Left colon (tissue), 2 donors: ENCODE measurements around the gene VWA8. TPM values are rescaled to one million over a fixed set of nuclear protein-coding genes. Genes with fewer than 3 reads are reported as not detected.
A peak's percentile ranks its signal among the peaks of the same experiment; 100 is the strongest.
"Not testable (repeated sequence)": the region's sequence is repeated elsewhere in the genome, so short reads cannot be mapped to it uniquely, and the experiment has no call there.

Source experiments
- ATAC-seq: fragments of 200-7000 bp; cut with Tn5 transposase; one replicate; pipeline ENCODE4 v1.9.1; 2020; ENCODE audit warnings: mild to moderate bottlenecking, moderate library complexity
- DNase-seq, 2 donors: peaks; one replicate each; pipeline ENCODE4 v3.0.0-alpha.2; 2020
- intact Hi-C, 2 donors: fragments of 100-400 bp; cut with DNase I in 1 of 2; cut with micrococcal nuclease in 1 of 2; formaldehyde crosslinking; loops; one replicate each; pipeline versions ENCODE4 v1.11.2 to v1.14.0; 2022; cut with DNase I, micrococcal nuclease
- total RNA-seq, 2 donors: library from RNA; stranded (reverse); fragmentation: NEBNext Ultra II Directional; extraction: Animal tissue kit (Norgen Biotek cat#: 25700); gene quantifications; one replicate each; pipeline ENCODE4 v1.2.1, GENCODE V29; 2021
- donor health status: DM: no; HTN: no; CAD: no.
- donor health status: DM: yes; HTN: yes; CAD: no.

The VWA8 gene
- total RNA-seq, 2 donors from 2014 or later, result 26.9 to 31.1 TPM

DNA sequence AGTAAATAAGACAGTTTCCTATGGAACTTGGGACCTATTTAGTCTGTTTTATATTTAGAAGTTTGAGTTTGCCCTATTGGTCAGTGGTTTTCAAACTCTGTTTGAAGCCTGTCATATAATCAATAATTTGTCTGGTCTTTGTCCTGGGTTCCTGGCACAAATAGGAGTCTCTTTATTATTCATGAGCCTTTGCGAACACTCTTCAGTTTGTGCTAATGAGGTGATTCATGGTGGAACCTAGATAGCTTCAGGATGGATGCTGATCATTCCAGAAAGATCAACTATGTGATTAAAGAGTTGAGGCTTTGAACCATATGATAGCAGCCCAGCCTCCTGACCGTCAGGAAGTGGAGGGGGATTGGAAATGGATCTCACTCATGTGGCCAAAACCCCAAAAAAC lies 10.0 kb upstream of the VWA8 start:
- DNase-seq, result no peak
- no peak for ATAC-seq
- intact Hi-C loops, result no loop called here

DNA sequence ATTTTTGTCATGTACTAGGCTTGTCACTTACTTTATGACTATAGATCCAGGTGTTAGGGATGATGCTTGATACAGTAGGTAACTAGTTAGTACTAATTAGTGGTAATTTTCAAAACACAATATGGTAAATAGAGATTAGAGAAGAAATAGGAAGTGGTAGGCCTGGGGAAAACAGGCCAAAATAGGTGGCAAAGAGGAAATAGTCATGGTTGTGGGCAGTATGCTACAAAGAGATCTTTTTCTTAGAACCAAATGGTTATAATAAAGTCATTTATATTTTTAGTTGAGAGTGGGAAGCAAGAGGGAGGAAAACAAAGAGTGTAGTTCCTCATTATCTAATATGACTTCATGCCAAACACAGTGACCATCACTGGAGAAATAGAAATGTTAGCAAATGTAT lies 9.1 kb upstream of the VWA8 start:
- ATAC-seq (no peak), DNase-seq (no peak)
- intact Hi-C loops, result no loop called here

DNA sequence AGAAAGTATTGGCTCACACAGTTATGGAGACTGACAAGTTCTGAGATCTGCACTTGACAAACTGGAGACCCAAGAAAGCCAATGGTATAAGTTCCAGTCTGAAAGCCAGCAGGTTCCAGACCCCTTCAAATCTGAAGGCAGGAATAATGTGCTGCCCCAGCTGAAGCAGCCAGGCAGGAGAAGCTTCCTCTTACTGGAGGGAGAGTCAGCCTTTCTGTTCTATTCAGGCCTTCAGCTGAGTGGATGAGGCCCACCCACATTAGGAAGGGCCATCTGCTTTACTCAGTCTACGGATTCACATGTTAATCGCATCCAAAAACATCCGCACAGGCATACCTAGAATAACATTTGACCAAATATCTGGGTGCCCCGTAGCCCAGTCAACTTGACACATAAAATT lies 8.2 kb upstream of the VWA8 start:
- intact Hi-C loops, result no loop called here
- ATAC-seq (no peak), DNase-seq (no peak)

DNA sequence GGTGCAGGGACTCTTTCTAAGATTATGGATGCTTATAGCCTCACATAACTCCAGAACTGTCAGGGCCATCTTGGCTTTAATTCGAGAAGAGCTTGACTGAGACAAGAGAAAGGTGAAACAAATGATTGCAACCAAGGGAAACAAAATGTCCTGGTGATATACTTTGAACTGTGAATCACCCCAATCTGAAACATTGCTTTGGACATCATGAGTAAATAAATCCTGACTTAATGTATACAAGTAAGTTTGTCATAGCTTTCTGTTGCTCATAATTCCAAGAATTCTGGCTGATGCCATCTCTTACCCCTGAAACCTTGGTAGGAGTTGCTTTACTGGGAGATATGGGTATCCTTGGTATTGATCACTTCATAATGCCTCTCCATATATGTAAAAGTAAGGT lies 5.8 kb upstream of the VWA8 start:
- ATAC-seq (no peak), DNase-seq (no peak)
- intact Hi-C loops, result no loop called here

DNA sequence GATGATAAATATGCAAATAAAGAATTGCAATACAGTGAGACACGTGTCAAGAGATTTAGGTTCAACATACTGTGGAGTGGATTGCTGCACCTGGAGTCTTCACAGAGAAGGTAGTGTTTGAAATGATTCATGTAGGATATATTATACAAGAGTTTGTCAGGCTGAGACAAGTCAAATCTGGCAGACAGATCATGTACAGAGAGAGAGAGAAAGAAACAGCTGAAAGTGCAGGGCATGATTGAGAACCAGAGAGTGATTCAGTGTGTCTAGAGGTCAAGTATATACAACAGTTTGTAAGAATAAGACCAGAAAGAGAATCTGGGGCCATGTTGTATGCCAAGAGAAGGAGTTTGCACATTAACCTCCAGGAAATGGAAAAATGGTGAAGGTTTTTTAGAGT lies 2.1 kb upstream of the VWA8 start:
- no peak for ATAC-seq
- no peak for DNase-seq
- intact Hi-C loops, result no loop called here

DNA sequence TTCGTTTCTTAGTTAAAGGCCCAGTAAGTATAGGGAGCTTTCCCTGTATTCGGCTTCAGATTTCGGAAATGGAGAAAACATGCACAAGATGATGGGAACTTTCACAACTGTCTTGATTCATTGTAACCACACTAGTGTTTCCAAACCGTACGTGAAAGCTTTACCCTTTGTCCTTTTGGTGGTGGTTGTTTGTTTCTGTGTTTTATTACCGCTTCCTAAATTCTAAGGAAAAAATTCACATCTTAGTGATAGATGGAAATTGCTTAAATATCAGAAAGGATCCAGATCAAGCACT lies 504 bp upstream of the VWA8 start:
- intact Hi-C loops, result no loop called here
- DNase-seq (no peak), ATAC-seq (peak; percentile 9)

DNA sequence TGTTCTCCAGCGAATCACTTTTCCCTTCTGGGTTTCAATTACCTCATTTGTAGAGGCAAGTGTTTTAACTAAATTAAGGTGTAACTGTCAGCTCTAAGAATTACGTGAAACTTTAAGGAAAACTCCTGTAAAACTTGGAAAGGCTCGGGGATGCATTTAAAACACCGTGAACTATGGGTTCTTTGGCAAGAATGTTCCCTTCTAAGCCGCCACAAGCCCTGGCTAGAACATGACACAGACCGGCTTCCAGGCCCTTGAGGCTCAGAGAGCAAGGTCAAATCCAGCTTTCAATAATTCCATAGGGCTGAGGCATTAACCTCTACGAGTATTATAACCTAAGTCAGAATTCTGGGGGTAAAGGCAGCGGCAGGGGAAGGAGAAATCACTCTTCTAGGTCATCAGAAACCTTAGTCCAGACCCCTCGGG lies 685 bp downstream of the VWA8 start:
- intact Hi-C loops, result no loop called here
- no peak for DNase-seq
- ATAC-seq, result peak; percentile 64

DNA sequence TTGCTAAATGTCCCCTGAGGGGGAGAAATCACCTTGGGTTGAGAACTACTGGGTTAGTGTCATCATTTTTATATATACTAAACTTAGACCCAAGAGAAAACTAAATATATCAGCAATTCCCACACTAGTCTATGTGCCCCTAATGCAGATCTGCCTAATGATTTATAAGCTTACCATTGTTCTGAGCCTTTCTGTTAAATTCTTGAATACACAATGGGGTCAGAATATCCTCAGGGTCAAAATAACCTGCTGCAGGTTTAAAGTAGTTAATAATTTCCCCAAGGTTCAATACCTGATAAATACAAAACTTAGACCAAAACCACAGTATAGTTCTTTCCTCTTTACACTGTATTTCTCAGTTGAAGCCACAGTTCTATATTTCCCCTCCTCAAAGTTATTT lies 4.6 kb downstream of the VWA8 start:
- ATAC-seq, result no peak
- DNase-seq, result no peak
- intact Hi-C loops, result no loop called here

DNA sequence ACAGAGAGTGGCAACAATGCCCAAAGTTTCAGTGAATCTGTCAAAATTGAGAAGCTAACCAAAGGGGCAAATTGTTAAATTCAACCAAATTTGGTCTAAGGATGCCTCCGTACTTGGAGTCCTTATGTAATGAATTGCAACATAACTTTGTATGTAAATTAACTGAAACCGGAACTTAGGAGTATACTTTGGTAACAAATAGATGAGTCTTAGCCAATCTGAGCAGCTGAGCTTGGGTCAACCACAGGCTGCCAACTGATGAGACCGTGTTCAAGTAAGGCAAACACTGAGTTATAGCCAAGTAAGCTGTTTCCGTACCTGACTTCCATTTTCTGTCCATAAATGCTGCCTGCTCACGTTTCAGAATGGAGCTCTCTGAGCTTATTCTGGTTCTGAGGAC lies 5.3 kb downstream of the VWA8 start:
- DNase-seq, result no peak
- intact Hi-C loops, result no loop called here
- no peak for ATAC-seq

DNA sequence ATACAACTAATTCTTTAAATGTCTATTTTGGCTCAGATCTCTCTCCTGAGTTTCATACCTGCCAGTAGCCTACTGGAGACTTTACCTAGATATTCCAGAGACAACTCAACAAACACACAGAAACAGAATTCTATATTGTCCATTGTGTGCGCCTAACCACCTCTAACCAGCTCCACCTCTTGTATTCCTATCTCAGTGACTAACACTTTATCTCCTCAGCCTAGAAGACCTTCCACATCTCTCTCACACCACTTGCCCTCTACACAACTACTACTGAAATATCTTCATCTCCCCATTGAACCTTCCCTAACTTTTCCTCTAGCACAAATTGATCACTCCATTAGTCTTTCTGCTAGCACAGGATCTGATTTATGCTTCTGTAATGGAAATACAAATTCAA lies 6.7 kb downstream of the VWA8 start:
- DNase-seq, result no peak
- no peak for ATAC-seq
- intact Hi-C loops, result no loop called here

DNA sequence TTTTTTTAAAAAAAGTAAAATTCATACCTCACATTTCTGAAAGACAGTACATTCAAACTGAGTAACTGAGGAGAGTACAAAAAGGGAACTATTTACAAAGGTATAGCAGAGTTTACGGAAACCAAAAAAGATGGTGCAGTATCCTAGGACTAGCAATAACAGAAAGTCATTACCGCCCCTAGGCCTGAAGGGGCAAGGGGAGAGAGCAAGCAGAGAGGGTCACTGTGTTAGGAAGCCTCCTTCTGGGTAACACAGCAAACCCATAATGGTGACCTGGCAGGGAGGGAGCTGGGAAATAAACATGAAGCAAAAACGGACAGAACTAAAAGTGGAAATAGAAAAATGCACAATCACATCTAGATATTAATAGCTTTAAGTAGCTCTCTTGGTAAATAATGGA lies 8.2 kb downstream of the VWA8 start:
- intact Hi-C loops, result no loop called here
- ATAC-seq, result no peak
- DNase-seq, result no peak

DNA sequence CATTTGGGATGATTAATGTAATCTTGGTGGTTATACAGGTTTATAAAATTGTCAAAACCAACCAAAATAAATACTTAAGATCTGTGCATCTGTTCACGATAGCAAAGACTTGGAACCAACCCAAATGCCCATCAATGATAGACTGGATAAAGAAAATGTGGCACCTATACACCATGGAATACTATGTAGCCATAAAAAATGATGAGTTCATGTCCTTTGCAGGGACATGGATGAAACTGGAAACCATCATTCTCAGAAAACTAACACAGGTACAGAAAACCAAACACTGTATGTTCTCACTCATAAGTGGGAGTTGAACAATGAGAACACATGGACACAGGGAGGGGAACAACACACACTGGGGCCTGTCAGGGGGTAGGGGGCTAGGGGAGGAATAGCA lies 11.8 kb downstream of the VWA8 start:
- ATAC-seq, DNase-seq, intact Hi-C loops: not testable (repeated sequence)

DNA sequence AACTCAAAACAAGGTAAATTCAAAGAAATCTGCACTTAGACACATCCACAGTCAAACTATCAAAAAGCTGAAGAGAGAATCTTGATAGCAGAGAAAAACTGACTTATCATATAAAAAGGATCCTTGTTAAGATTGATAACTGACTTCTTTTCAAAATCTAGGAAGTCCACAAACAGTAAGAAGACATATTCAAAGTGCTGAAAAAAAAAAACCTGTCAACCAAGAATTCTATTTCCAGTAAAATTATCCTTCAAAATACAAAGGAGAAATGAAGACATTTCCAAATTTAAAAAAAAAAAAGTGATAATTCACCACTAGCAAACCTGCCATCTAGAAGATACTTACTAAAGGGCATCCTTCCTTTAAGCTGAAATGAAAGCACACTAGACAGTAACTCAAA lies 15.0 kb downstream of the VWA8 start:
- no peak for ATAC-seq
- DNase-seq, result no peak
- intact Hi-C loops, result no loop called here

DNA sequence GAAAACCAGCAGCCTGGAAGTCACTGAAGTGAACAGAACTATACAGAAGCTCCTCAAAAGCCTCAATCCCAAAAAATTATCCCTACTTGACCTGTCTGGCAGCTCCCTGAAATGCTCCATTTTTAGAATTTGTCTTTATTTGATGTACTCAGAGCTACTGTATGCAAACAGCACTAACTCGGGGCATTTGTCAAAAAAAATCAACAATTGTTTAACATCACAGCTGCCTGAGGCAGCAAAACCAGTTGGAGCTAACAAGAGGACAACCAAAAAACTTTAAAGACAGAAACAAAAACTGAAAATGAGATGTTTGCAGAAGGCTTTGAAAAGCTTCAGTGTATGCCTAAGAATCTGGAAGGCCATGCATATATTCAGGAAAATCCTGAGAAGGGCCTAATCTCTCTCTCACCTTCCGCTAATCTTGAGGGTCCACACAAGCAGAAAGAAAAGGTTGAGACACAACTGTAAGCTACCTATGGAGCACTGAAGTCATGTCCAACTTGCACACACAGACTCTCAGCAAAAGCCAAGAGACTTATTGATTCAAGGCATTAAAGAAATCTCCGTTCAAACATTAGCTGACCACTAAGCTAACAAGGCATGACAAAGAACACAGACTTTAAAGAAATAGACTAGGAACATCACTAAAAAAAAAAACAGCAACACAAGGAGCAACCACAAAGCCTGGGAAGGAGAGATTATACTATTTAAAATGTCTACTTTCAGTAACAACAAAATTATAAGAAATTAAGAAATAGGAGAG lies 16.1 kb downstream of the VWA8 start:
- DNase-seq (no peak), ATAC-seq (no peak)
- intact Hi-C loops, result no loop called here

DNA sequence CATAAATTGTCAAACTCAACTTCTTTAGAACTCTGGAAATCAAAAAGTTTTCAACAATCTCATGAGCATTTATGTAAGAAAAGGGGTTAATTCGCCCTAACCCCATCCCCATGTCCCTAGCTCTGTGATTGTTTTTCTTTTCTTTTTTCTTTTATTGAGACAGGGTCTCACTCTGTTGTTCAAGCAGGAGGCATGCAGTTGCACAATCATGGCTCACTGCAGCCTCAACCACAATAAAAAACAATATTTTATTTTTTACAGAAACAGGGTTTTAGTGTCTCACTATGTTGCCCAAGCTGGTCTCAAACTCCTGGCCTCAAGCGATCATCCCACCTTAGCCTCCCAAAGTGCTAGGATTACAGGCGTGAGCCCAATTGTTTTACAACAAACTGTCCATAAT lies 16.7 kb downstream of the VWA8 start:
- ATAC-seq (no peak), DNase-seq (no peak)
- intact Hi-C loops, result no loop called here

DNA sequence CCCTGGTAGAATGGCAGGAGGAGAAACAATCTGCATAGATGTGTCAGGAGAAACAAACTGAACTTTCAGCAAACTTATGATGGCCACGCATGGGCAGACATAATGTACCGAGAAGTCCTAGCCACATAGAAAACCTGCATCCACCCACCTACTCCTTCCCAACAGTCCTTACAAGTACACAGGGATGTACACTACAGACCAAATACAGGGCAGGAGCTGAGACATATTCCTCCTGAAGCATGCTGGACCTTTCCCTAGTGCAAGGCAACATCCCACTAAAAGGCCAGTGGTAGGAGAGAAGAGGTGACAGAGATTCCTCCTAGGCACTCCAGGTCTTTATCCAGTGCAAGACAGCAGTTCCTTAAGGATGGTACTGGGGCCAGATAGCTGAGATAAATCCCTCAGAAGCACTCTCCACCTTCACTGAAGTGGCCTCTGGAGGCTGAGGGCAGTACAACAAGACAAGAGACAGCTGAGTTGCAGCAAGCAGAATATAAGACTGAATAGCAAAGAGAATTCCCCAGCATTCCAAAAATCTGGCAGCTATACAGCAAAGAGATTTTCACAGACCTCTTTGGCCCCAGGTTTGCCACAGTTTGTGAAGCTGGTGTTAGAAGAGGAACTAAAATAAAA lies 18.3 kb downstream of the VWA8 start:
- intact Hi-C loops, result no loop called here
- DNase-seq (no peak), ATAC-seq (peak; percentile 52)

DNA sequence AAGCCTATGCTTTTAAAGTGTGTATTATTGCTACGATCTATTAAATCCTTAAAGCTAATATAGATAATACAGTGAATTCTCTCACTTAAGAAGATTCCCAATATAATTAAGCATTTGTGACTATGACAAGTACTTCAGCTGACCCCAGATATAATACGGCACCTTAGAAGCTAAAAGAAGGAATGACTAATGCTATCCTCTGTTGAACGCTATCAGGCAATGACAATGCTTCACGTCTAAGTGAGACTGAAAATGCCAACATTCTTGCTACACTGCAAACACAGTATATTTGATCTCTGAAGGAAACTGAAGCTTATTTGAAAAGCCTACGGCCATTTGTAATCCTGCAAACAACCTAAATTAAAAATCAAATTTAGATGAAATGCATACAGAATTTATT lies 19.7 kb downstream of the VWA8 start:
- DNase-seq, result no peak

DNA sequence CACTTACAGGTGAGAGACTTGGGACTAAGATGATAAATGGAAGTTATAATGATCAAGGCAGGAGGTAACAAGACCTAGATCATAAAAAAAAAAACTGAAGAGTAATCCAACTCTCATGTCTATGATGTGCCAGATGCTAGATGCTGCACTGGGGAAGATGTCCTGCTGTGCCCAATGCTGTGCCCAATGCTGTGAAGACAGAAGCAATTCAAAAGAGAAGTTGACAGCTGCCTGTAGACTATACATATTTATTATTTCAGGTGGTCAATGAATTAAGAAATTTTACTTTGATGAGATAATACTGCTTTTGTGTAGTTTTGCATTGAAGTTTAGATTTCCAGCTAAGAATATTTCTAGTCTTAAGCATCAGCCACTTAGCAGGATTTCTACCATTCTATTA lies 21.5 kb downstream of the VWA8 start:
- DNase-seq (no peak), ATAC-seq (no peak)
- intact Hi-C loops, result no loop called here

More for the DNA sequence above, 19.7 kb downstream of the VWA8 start:
- intact Hi-C loops, result no loop called here
- no peak for ATAC-seq

DNA sequence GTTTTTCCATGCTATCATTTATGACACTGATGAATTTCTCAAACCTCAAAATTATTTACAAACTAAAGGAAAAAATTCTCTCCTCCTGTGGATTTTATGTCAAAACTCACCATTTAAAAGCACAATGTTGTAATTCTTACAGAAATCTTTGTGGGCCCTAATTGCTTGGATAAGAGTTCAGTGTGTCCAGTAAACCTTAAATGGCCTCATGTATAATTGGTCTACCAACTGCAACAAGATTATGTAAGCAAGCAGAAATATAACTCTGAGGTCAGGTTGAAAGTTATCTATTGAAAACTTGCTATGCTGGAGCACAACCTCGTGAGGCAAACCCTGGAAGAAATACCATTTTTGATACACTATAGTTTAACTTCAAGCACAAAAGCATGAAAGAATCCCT lies 22.0 kb downstream of the VWA8 start:
- ATAC-seq, result no peak
- intact Hi-C loops, result no loop called here

DNA sequence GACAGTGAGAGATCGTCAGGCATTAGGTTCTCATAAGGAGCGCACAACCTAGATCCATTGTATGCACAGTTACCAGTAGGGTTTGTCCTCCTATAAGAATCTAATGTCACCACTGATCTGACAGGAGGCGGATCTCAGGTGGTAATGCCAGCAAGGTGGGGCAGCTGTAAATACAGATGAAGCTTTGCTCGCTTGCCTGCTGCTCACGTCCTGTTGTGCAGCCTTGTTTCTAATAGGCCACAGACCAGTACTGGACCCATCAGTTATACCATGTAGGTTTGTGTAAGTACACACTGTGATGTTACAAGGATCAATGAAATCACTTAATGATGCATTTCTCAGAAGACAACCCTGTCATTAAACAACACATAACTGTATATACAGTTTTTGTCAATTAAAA lies 23.5 kb downstream of the VWA8 start:
- ATAC-seq (peak; percentile 74), DNase-seq (peak in 1 of 2 donors; percentile 20)
- intact Hi-C loops, result no loop called here

More for the DNA sequence above, 22.0 kb downstream of the VWA8 start:
- DNase-seq, result no peak

DNA sequence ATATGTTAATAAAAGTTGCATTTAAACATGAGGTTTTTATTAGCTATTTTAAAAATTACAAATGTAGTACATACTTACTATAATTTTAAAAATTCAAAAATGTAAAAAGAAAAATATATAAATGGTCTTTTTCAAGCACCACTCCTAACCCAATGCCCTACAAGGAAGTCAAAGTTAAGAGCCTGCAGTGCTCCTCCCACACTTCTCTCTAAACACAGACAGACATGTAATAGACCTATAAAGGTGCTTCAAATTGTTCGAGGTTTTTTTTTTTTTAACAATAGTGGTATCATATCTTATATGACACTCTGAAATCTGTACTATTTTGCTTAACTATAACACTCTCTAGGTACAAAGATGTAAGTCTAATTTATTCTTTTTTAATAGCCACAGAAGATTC lies 25.4 kb downstream of the VWA8 start:
- intact Hi-C loops, result no loop called here
- DNase-seq, result no peak
- peak; percentile 90 for ATAC-seq
